B cell (primary cell): ENCODE data around the gene DNAL1.

Source experiments
- EZH2 ChIP-seq: IDR thresholded peaks from 2 replicates; pipeline ENCODE4 v1.6.1; 2012; ENCODE audit warnings: borderline replicate concordance, low read depth, mild to moderate bottlenecking, moderate library complexity, low read length; ENCODE audit not compliant: insufficient read depth, poor library complexity, severe bottlenecking
- TF ChIP-seq, protein P1 (sequence below): fragments of 200-600 bp; IDR thresholded peaks from one replicate; pipeline ENCODE4 v1.8.0; 2022; ENCODE audit warnings: antibody characterized with exemption, mild to moderate bottlenecking

DNA sequence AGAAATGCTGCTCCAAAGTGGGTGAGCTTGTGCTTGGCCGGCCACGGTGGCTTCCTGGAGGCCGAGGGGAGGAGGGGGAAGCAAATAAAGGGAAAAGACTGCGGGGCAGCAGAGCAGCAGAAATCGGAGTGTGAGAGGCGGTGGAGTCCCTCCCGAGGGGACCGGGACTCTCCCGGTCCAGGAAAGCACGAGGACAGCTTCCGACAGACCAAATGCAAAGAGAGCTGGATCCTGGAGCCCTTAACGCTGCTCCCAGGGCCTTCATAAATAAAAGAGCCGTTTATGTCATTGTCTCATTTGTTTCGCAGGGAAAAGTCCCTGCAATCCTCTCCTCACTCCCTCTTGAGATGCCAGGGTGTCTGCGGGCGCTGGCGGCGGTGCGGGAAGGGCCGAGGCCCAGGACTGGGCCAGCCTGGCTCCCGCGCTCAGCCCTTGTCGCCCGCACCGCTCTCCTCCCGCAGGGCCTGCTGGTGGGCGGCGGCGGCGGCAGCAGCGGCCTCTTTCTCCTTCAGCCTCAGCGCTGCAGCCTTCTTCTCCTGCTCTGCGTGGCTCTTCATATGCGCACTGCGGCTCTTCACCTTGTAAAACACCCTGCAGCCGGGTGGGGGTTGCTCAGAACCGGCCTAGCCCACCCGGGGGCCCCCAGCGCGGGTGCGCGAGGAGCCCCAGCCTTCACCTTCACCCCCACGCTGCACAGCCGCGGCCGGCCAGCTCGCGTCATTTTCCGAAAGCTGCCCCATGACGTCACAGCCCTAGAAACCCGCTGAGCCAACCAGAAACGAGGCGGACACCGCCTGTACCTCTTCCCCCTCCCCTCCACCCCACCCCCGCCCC lies 73.8 kb downstream of the DNAL1 start:
- TF ChIP-seq, protein P1, sequence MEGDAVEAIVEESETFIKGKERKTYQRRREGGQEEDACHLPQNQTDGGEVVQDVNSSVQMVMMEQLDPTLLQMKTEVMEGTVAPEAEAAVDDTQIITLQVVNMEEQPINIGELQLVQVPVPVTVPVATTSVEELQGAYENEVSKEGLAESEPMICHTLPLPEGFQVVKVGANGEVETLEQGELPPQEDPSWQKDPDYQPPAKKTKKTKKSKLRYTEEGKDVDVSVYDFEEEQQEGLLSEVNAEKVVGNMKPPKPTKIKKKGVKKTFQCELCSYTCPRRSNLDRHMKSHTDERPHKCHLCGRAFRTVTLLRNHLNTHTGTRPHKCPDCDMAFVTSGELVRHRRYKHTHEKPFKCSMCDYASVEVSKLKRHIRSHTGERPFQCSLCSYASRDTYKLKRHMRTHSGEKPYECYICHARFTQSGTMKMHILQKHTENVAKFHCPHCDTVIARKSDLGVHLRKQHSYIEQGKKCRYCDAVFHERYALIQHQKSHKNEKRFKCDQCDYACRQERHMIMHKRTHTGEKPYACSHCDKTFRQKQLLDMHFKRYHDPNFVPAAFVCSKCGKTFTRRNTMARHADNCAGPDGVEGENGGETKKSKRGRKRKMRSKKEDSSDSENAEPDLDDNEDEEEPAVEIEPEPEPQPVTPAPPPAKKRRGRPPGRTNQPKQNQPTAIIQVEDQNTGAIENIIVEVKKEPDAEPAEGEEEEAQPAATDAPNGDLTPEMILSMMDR = no peak
- no peak for TF ChIP-seq EZH2
